ENCODE data around the gene CEMIP. TPM values are rescaled to one million over a fixed set of nuclear protein-coding genes. Genes with fewer than 3 reads are reported as not detected.
A peak's percentile ranks its signal among the peaks of the same experiment; 100 is the strongest.

CEMIP gene
- total RNA-seq, 1 donor from 2014 or later, result 5.3 TPM

- FAIRE-seq, result no peak
Measured at GRCh38 chr15:80840182-80841130, 61.3 kb downstream of the CEMIP start.

GRCh38 chr15:80841541-80841940 is 62.4 kb downstream of the CEMIP start:
- Histone ChIP-seq H3K27me3 (ENCODE audit: control insufficient read depth, insufficient read depth, low read length) (no peaks in the 10 kb centered on the region), H3K4me3 (ENCODE audit: low read depth, low read length) (no peak overlapping the region), H3K36me3 (ENCODE audit: control insufficient read depth, insufficient read depth, low read length) (no peaks in the 10 kb centered on the region)
- FAIRE-seq (no peak), DNase-seq (ENCODE audit: low read depth) (no peak)
- TF ChIP-seq CTCF (IDR thresholded peaks at IDR 0.05; ENCODE audit: insufficient read depth, low read length, severe bottlenecking), result no peak

More at GRCh38 chr15:80840182-80841130, 61.3 kb downstream of the CEMIP start:
- Histone ChIP-seq H3K4me3 (ENCODE audit: low read depth, low read length) (no peak overlapping the region), H3K27me3 (ENCODE audit: control insufficient read depth, insufficient read depth, low read length) (no peaks in the 10 kb centered on the region), H3K36me3 (ENCODE audit: control insufficient read depth, insufficient read depth, low read length) (no peaks in the 10 kb centered on the region)
- DNase-seq (ENCODE audit: low read depth), result no peak
- no peak for TF ChIP-seq CTCF (IDR thresholded peaks at IDR 0.05; ENCODE audit: insufficient read depth, low read length, severe bottlenecking)

- DNase-seq (ENCODE audit: low read depth), result peak; percentile 76
- H3K36me3 ChIP-seq (ENCODE audit: control insufficient read depth, insufficient read depth, low read length), result no peaks in the 10 kb centered on the region
- H3K27me3 ChIP-seq (ENCODE audit: control insufficient read depth, insufficient read depth, low read length), result no peaks in the 10 kb centered on the region
- peak; percentile 66 for FAIRE-seq
- no peak for TF ChIP-seq CTCF (IDR thresholded peaks at IDR 0.05; ENCODE audit: insufficient read depth, low read length, severe bottlenecking)
- no peak overlapping the region for H3K4me3 ChIP-seq (ENCODE audit: low read depth, low read length)
Measured at GRCh38 chr15:80844011-80844732, 65.0 kb downstream of the CEMIP start.

- no peak for TF ChIP-seq CTCF (IDR thresholded peaks at IDR 0.05; ENCODE audit: insufficient read depth, low read length, severe bottlenecking)
- H3K36me3 ChIP-seq (ENCODE audit: control insufficient read depth, insufficient read depth, low read length), result no peaks in the 10 kb centered on the region
- DNase-seq (ENCODE audit: low read depth) (no peak), FAIRE-seq (no peak)
- H3K4me3 ChIP-seq (ENCODE audit: low read depth, low read length), result no peak overlapping the region
- no peaks in the 10 kb centered on the region for H3K27me3 ChIP-seq (ENCODE audit: control insufficient read depth, insufficient read depth, low read length)
Measured at GRCh38 chr15:80846031-80846815, 67.1 kb downstream of the CEMIP start.

GRCh38 chr15:80849308-80849707 is 70.1 kb downstream of the CEMIP start:
- Histone ChIP-seq H3K36me3 (ENCODE audit: control insufficient read depth, insufficient read depth, low read length) (no peaks in the 10 kb centered on the region), H3K27me3 (ENCODE audit: control insufficient read depth, insufficient read depth, low read length) (no peaks in the 10 kb centered on the region), H3K4me3 (ENCODE audit: low read depth, low read length) (no peak overlapping the region)
- DNase-seq (ENCODE audit: low read depth) (peak; percentile 90), FAIRE-seq (peak; percentile 32)
- TF ChIP-seq CTCF (IDR thresholded peaks at IDR 0.05; ENCODE audit: insufficient read depth, low read length, severe bottlenecking), result no peak

Measured in bronchial epithelial cell (primary cell).